RWPE1 (cell line): ENCODE results near the gene TP63.

Experiments
- CTCF ChIA-PET: fragments of 350-600 bp; sonication (Branson Sonifier 250); formaldehyde crosslinking; extraction: SDS; loops from one replicate; lab custom pipeline; 2021; lab: Yijun Ruan, JAX
- POLR2A ChIA-PET: fragments of 400-600 bp; formaldehyde crosslinking; extraction: SDS; loops from one replicate; lab custom pipeline; 2020; ENCODE audit warnings: antibody characterized with exemption; ENCODE audit not compliant: low non-redundant PET; lab: Yijun Ruan, JAX
- DNase-seq: peaks from one replicate; pipeline ENCODE4 v3.0.0; 2012; ENCODE audit warnings: low spot score
- H3K27ac ChIP-seq: fragments of 450-650 bp; 2 replicates; pipeline ENCODE4 v1.5.1; 2017
- CTCF ChIP-seq: fragments of 450-650 bp; conservative IDR thresholded peaks from 2 replicates; pipeline ENCODE4 v1.5.1; 2017; ENCODE audit warnings: low read depth, mild to moderate bottlenecking

TP63 gene

GRCh38 chr3:189758186-189758585 lies 127.0 kb downstream of the TP63 start:
- H3K27ac ChIP-seq = no peak overlapping the region
- ChIA-PET CTCF (no interaction called here), POLR2A (no interaction called here)
- no peak for DNase-seq
- TF ChIP-seq CTCF = no peak

GRCh38 chr3:189766416-189766815 lies 135.2 kb downstream of the TP63 start:
- CTCF ChIA-PET = no interaction called here
- no peak overlapping the region for H3K27ac ChIP-seq
- DNase-seq = peak; percentile 35
- TF ChIP-seq CTCF = no peak
- POLR2A ChIA-PET = no interaction called here

- POLR2A ChIA-PET = no interaction called here
- no peak for TF ChIP-seq CTCF
Measured at GRCh38 chr3:189771842-189772450, 140.8 kb downstream of the TP63 start.

GRCh38 chr3:189772584-189772983 lies 141.4 kb downstream of the TP63 start:
- CTCF ChIA-PET = interaction anchor here (0.6 kb wide), 1 partner anchor 18 kb away, joined by 5 read pairs; no protein-coding TSS in a partner anchor
- TF ChIP-seq CTCF = no peak
- no peak overlapping the region for H3K27ac ChIP-seq
- DNase-seq = no peak
- POLR2A ChIA-PET = no interaction called here

More at GRCh38 chr3:189771842-189772450, 140.8 kb downstream of the TP63 start:
- H3K27ac ChIP-seq = no peak overlapping the region
- DNase-seq = no peak
- CTCF ChIA-PET = interaction anchor here (0.6 kb wide), 2 partner anchors 177 to 1719 kb away, joined by 3 to 4 read pairs; no protein-coding TSS in a partner anchor

DNA sequence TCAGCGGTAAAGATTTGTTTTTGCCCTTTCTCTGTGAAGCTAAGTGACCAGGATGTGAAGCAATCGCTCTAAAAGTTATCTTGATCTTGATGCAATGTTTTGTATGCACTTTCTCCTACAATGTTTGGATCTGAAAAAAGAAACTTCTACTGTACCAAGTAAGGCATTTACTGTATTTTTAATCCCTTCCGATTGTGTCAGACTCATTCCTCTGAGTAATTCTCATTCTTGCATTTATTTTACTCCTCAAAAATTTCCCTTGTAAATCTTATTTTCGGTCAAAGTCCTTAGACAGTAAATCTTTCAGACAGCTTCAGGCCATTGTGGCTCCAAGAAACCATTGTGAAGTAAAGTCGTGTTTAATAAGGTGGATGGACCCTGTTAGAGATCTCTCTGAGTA lies 141.9 kb downstream of the TP63 start:
- H3K27ac ChIP-seq = no peak overlapping the region
- no peak for DNase-seq

GRCh38 chr3:189776149-189776824 lies 145.1 kb downstream of the TP63 start:
- no peak for DNase-seq
- no peak overlapping the region for H3K27ac ChIP-seq
- POLR2A ChIA-PET = no interaction called here
- TF ChIP-seq CTCF = no peak
- CTCF ChIA-PET = no interaction called here

More for the DNA sequence above, 141.9 kb downstream of the TP63 start:
- TF ChIP-seq CTCF = no peak
- ChIA-PET POLR2A (no interaction called here), CTCF (interaction anchor here (0.6 kb wide), 1 partner anchor 18 kb away, joined by 5 read pairs; no protein-coding TSS in a partner anchor)
